DND-41 (cell line): Measurements from ENCODE around the gene STPG2.

Experiments
- CTCF ChIP-seq: IDR thresholded peaks from 2 replicates; pipeline ENCODE4 v1.5.1; 2012; ENCODE audit warnings: borderline replicate concordance, low read length, moderate library complexity, mild to moderate bottlenecking; ENCODE audit not compliant: poor library complexity, severe bottlenecking; ENCODE audit errors: extremely low read depth
- EZH2 ChIP-seq: IDR thresholded peaks from 3 replicates; pipeline ENCODE4 v1.6.1; 2012; ENCODE audit warnings: borderline replicate concordance, low read depth, mild to moderate bottlenecking, moderate library complexity, low read length, inconsistent platforms; ENCODE audit not compliant: severe bottlenecking

- TF ChIP-seq CTCF (no peak), EZH2 (no peak)
Measured at GRCh38 chr4:97605932-97606331, 537.3 kb downstream of the STPG2 start.
